ENCODE measurements around the gene SLC22A17. TPM values are rescaled to one million over a fixed set of nuclear protein-coding genes. Genes with fewer than 3 reads are reported as not detected.

The SLC22A17 gene
- total and polyA plus RNA-seq, 2 of the 4 experiments (the other 2 are of a cell fraction): 6.6 to 36.0 TPM

DNA sequence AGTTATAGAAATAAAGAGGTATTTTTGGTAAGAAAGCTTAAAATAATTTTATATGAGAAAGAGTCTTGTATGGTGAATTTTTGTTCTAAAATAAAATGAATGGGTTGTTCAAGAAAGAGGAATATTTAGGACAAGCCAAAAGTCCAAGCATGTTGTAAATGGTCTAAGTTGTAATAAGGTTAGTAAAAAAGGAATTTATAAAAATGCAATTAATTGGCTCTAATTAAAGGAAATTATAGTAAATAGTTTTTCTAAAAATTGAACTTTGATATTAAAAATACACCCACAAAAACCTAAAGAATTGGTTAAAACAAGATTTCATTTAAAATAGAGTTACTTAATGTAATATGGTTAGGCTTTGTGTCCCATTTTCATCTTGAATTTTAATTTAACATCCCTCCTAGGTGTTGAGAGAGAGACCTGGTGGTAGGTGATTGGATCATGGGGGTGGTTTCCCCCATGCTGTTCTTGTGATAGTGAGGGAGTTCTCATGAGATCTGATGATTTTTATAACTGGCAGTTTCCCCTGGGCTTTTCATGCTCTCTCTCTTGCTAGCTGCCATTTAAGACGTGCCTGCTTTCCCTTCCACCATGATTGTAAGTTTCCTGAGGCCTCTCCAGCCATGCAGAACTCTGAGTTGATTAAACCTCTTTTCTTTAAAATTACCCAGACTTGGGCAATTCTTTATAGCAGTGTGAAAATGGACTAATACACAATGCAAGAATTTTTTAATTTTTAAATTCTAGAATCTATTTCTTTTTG lies 13.0 kb downstream of the SLC22A17 start:
- Histone ChIP-seq H2AK9ac (replicated peaks; ENCODE audit: low read depth, low read length, poor library complexity) (no peak overlapping the region), H2AFZ (replicated peaks; ENCODE audit: low read length, poor library complexity) (no peak overlapping the region), H3K4me1 (ENCODE audit: control insufficient read depth, insufficient read depth, low read length) (no peaks in the 10 kb centered on the region), H2BK120ac (ENCODE audit: low read depth, low read length) (no peak overlapping the region), H3K9ac (ENCODE audit: low read depth, low read length) (no peak overlapping the region), H3K9me3 (ENCODE audit: control insufficient read depth, insufficient read depth, low read length) (peaks cover 1% of the 10 kb centered on the region; the same call in 1 of the 2 replicates), H3K4me3 (ENCODE audit: insufficient read depth, low read depth, low read length) (no peak overlapping the region), H3K18ac (ENCODE audit: low read depth, low read length) (no peak overlapping the region), H2BK15ac (ENCODE audit: low read depth, low read length) (no peak overlapping the region), H4K8ac (ENCODE audit: low read depth in 2 of 2, low read length in 2 of 2) (no peak overlapping the region), H4K5ac (ENCODE audit: low read depth, low read length) (no peak overlapping the region), H3K4ac (ENCODE audit: low read depth, low read length) (no peak overlapping the region), H3K56ac (ENCODE audit: extremely low read depth, insufficient read depth, low read length) (no peak overlapping the region), H3K14ac (replicated peaks; ENCODE audit: low read depth, low read length) (no peak overlapping the region), H3K79me1 (ENCODE audit: low read depth in 1 of 2, low read length in 2 of 2) (no peaks in the 10 kb centered on the region), H3K36me3 (ENCODE audit: control insufficient read depth, insufficient read depth, low read length) (no peaks in the 10 kb centered on the region), H4K20me1 (ENCODE audit: insufficient read depth, low read length) (no peaks in the 10 kb centered on the region), H2BK20ac (ENCODE audit: low read depth, low read length) (no peak overlapping the region), H3K9me1 (ENCODE audit: insufficient read depth, low read length) (no peaks in the 10 kb centered on the region), H3K27ac (ENCODE audit: insufficient read depth, low read length) (no peak overlapping the region), H3K4me2 (ENCODE audit: low read depth, low read length) (no peak overlapping the region), H4K91ac (ENCODE audit: insufficient read depth, low read depth, low read length) (no peak overlapping the region), H2AK5ac (ENCODE audit: low read depth, low read length) (no peak overlapping the region), H2BK5ac (ENCODE audit: low read depth, low read length, poor library complexity, severe bottlenecking) (no peak overlapping the region), H3K23ac (ENCODE audit: low read depth, low read length) (no peak overlapping the region), H3K27me3 (ENCODE audit: control insufficient read depth, insufficient read depth, low read length) (peaks cover 2% of the 10 kb centered on the region)
- no peak for ATAC-seq (ENCODE audit: low read depth)
- dilution Hi-C loops (cut with HindIII; ENCODE audit: low sequenced_read_pairs, unreplicated experiment) (no loop called here), in situ Hi-C loops (cut with MboI; ENCODE audit: low sequenced_read_pairs) (no loop called here), intact Hi-C loops (cut with micrococcal nuclease) (loop anchor here (5.0 kb wide), 1 partner anchor 982 kb away; no protein-coding TSS in a partner anchor)
- POLR2A ChIA-PET (ENCODE audit: unreplicated experiment): no interaction called here
- BruUV-seq (replicated peaks): no TSS peak
- no peak for DNase-seq
- no peak for TF ChIP-seq SMC3 (IDR thresholded peaks at IDR 0.05; ENCODE audit: low read depth, low read length)
- CTCF ChIA-PET: interaction anchor here (0.8 kb wide), 1 partner anchor 13 kb away, joined by 3 read pairs; the partner anchor contains the start of gene SLC22A17
- no CpG with 5 or more reads among the region's 1 CpG for WGBS, 2 experiments (ENCODE audit: extremely low coverage in 2 of 2, insufficient read length in 1 of 2)
